Epithelial cell of proximal tubule (primary cell): ENCODE data around the gene GAS5. TPM values are rescaled to one million over a fixed set of nuclear protein-coding genes. Genes with fewer than 3 reads are reported as not detected.

ENCODE experiments used
- DNase-seq: peaks from one replicate; pipeline ENCODE4 v3.0.0-alpha.2; 2011; ENCODE audit warnings: low read depth
- H3K4me3 ChIP-seq: 2 replicates; pipeline ENCODE4 v1.5.1; 2011; ENCODE audit warnings: low read depth, mild to moderate bottlenecking, low read length
- CTCF ChIP-seq: conservative IDR thresholded peaks from 2 replicates; pipeline ENCODE4 v1.5.1; 2012; ENCODE audit warnings: low read depth, mild to moderate bottlenecking, low read length
- total RNA-seq: library from RNA; depleted of rRNA; stranded (reverse); fragments of >200 nt; gene quantifications from 2 replicates; pipeline ENCODE4 v1.2.3, GENCODE V29; 2015

The GAS5 gene
- total RNA-seq, 1 donor from 2014 or later = 645 TPM

- TF ChIP-seq CTCF = no peak
Measured at GRCh38 chr1:173832748-173833147, 35.0 kb downstream of the GAS5 start.

GRCh38 chr1:173827611-173828010 lies 40.2 kb downstream of the GAS5 start:
- no peak overlapping the region for H3K4me3 ChIP-seq
- no peak for TF ChIP-seq CTCF
- DNase-seq = no peak

More at GRCh38 chr1:173832748-173833147, 35.0 kb downstream of the GAS5 start:
- no peak overlapping the region for H3K4me3 ChIP-seq
- DNase-seq = no peak

- peak; percentile 87 for DNase-seq
- H3K4me3 ChIP-seq = peak within 1 kb of the TSS; percentile 96
- no peak for TF ChIP-seq CTCF
Measured at GRCh38 chr1:173824315-173825081, 43.3 kb downstream of the GAS5 start, which contains the start of the genes CENPL and DARS2. CENPL (minus strand) TSS chr1:173824883; CDS start chr1:173811299, 13,584 bp downstream. DARS2 (plus strand) TSS chr1:173824673; CDS start chr1:173825230, 557 bp downstream.

GRCh38 chr1:173823781-173824314 lies 43.9 kb downstream of the GAS5 start:
- no peak for TF ChIP-seq CTCF
- DNase-seq = peak; percentile 18
- H3K4me3 ChIP-seq = peak overlapping the region; percentile 96

- TF ChIP-seq CTCF = no peak
- H3K4me3 ChIP-seq = no peak overlapping the region
- DNase-seq = no peak
Measured at GRCh38 chr1:173821680-173822079, 46.1 kb downstream of the GAS5 start.

- no peak for TF ChIP-seq CTCF
- no peak overlapping the region for H3K4me3 ChIP-seq
- DNase-seq = no peak
Measured at GRCh38 chr1:173818459-173818858, 49.3 kb downstream of the GAS5 start.

Other genes with a start within 250 kb of the GAS5 start
- gene TEX50, start 232.7 kb downstream of the GAS5 start, total RNA-seq = not detected in 2 replicates
- gene ANKRD45, start 198.1 kb downstream of the GAS5 start, total RNA-seq = 0.35 TPM in 1 of 2 replicates, not detected in the other
- gene KLHL20, start 153.0 kb downstream of the GAS5 start, total RNA-seq = 6.7 and 8.2 TPM in 2 replicates
- 36.3 and 39.6 TPM in 2 replicates for gene DARS2, start 43.3 kb downstream of the GAS5 start, total RNA-seq
- gene CENPL, start 43.1 kb downstream of the GAS5 start, total RNA-seq = 11.8 and 17.7 TPM in 2 replicates
- gene ZBTB37, start 391 bp upstream of the GAS5 start, total RNA-seq = 2.2 and 3.0 TPM in 2 replicates
- not detected in 2 replicates for gene SERPINC1, start 49.3 kb upstream of the GAS5 start, total RNA-seq
- 9.5 and 11.5 TPM in 2 replicates for gene RC3H1, start 154.4 kb upstream of the GAS5 start, total RNA-seq